NB4 (cell line): ENCODE data around the gene MAP3K1.

Experiments
- CTCF ChIP-seq: IDR thresholded peaks from one replicate; pipeline ENCODE4 v1.5.1; 2012; ENCODE audit warnings: low read depth, low read length
- MAX ChIP-seq: IDR thresholded peaks from 2 replicates; pipeline ENCODE4 v1.6.1; 2011; ENCODE audit warnings: low read depth, low read length
- MYC ChIP-seq: IDR thresholded peaks from 2 replicates; pipeline ENCODE4 v1.6.1; 2011; ENCODE audit warnings: low read depth, low read length
- POLR2A ChIP-seq: IDR thresholded peaks from 2 replicates; pipeline ENCODE4 v1.6.1; 2011; ENCODE audit warnings: mild to moderate bottlenecking; ENCODE audit not compliant: insufficient read length; ENCODE audit errors: extremely low read depth

- no peak for TF ChIP-seq CTCF
- no peak for TF ChIP-seq POLR2A
- no peak for TF ChIP-seq MAX
- TF ChIP-seq MYC, result no peak
Observed at GRCh38 chr5:56849671-56850070, 34.3 kb downstream of the MAP3K1 start.
